BE2C (cell line): ENCODE data around the gene C1QTNF5.

Experiments used
- DNase-seq: peaks from one replicate; pipeline ENCODE4 v3.0.0-alpha.2; 2020
- H3K27me3 ChIP-seq: fragments of 250-450 bp; sonication (Bioruptor Pico); 2 replicates; pipeline ENCODE4 v1.5.1; 2020; ENCODE audit warnings: mild to moderate bottlenecking
- H3K36me3 ChIP-seq: fragments of 250-450 bp; sonication (Bioruptor Pico); 2 replicates; pipeline ENCODE4 v1.5.1; 2020; ENCODE audit warnings: mild to moderate bottlenecking
- H3K4me1 ChIP-seq: fragments of 250-450 bp; sonication (Bioruptor Pico); 2 replicates; pipeline ENCODE4 v1.5.1; 2020
- H3K4me3 ChIP-seq: 2 replicates; pipeline ENCODE4 v1.5.1; 2011; ENCODE audit warnings: low read depth, low read length
- H3K9me3 ChIP-seq: fragments of 250-450 bp; sonication (Bioruptor Pico); 2 replicates; pipeline ENCODE4 v1.5.1; 2020
- CTCF ChIP-seq: IDR thresholded peaks from 2 replicates; pipeline ENCODE4 v1.5.1; 2012; ENCODE audit warnings: mild to moderate bottlenecking, low read depth, low read length

C1QTNF5 gene

GRCh38 chr11:119344291-119345010, 3.8 kb upstream of the C1QTNF5 start:
- no peaks in the 10 kb centered on the region; the same call in 1 of the 2 replicates for H3K4me1 ChIP-seq
- no peaks in the 10 kb centered on the region for H3K9me3 ChIP-seq
- H3K36me3 ChIP-seq = no peaks in the 10 kb centered on the region
- DNase-seq = no peak
- peaks cover 17% of the 10 kb centered on the region for H3K27me3 ChIP-seq
- no peak overlapping the region for H3K4me3 ChIP-seq
- TF ChIP-seq CTCF = no peak

GRCh38 chr11:119343726-119344125, 3.0 kb upstream of the C1QTNF5 start:
- Histone ChIP-seq H3K4me1 (no peaks in the 10 kb centered on the region; the same call in 1 of the 2 replicates), H3K27me3 (peaks cover 19% of the 10 kb centered on the region), H3K9me3 (no peaks in the 10 kb centered on the region), H3K4me3 (no peak overlapping the region), H3K36me3 (no peaks in the 10 kb centered on the region)
- no peak for TF ChIP-seq CTCF
- no peak for DNase-seq

- H3K4me3 ChIP-seq = no peak overlapping the region
- peaks cover 3% of the 10 kb centered on the region for H3K4me1 ChIP-seq
- H3K36me3 ChIP-seq = no peaks in the 10 kb centered on the region
- H3K27me3 ChIP-seq = peaks cover 19% of the 10 kb centered on the region
- no peak for TF ChIP-seq CTCF
- no peak for DNase-seq
- no peaks in the 10 kb centered on the region for H3K9me3 ChIP-seq
Measured at GRCh38 chr11:119342362-119343130, 1.9 kb upstream of the C1QTNF5 start.

- no peak for DNase-seq
- H3K27me3 ChIP-seq = peaks cover 19% of the 10 kb centered on the region
- TF ChIP-seq CTCF = no peak
- H3K9me3 ChIP-seq = no peaks in the 10 kb centered on the region
- H3K4me3 ChIP-seq = no peak overlapping the region
- peaks cover 3% of the 10 kb centered on the region for H3K4me1 ChIP-seq
- H3K36me3 ChIP-seq = no peaks in the 10 kb centered on the region
Measured at GRCh38 chr11:119342023-119342300, 1.3 kb upstream of the C1QTNF5 start.

- no peak for DNase-seq
- no peak for TF ChIP-seq CTCF
- H3K4me3 ChIP-seq = no peak overlapping the region
- no peaks in the 10 kb centered on the region for H3K36me3 ChIP-seq
- H3K27me3 ChIP-seq = peaks cover 19% of the 10 kb centered on the region
- H3K9me3 ChIP-seq = no peaks in the 10 kb centered on the region
- H3K4me1 ChIP-seq = peaks cover 3% of the 10 kb centered on the region
Measured at GRCh38 chr11:119341222-119342022, 739 bp upstream of the C1QTNF5 start.
